Measurements from ENCODE around the gene HTR3E. TPM values are rescaled to one million over a fixed set of nuclear protein-coding genes. Genes with fewer than 3 reads are reported as not detected.
A peak's percentile ranks its signal among the peaks of the same experiment; 100 is the strongest.

HTR3E gene
- total and polyA plus RNA-seq, 2 of the 13 experiments (the other 11 are each of a cell fraction or from before 2014, with no cell fraction given), result not detected

- no peak for TF ChIP-seq ZNF749 (CRISPR knock-in tag; IDR thresholded peaks at IDR 0.05; ENCODE audit: borderline replicate concordance)
- TF ChIP-seq NFKBIZ (CRISPR knock-in tag; IDR thresholded peaks at IDR 0.05), result no peak
- no peak for TF ChIP-seq ZNF543 (CRISPR knock-in tag; IDR thresholded peaks at IDR 0.05)
- no peak for TF ChIP-seq HNRNPLL (IDR thresholded peaks at IDR 0.05; ENCODE audit: low read depth, low read length, poor library complexity, severe bottlenecking)
- TF ChIP-seq KDM2A (CRISPR knock-in tag; IDR thresholded peaks at IDR 0.05; ENCODE audit: borderline replicate concordance, low read depth), result peak; percentile 51; the same call in 1 of the 2 replicates
- no peak for TF ChIP-seq AHDC1 (CRISPR knock-in tag; IDR thresholded peaks at IDR 0.05; ENCODE audit: borderline replicate concordance)
- no peak for TF ChIP-seq CHCHD3 (CRISPR knock-in tag; IDR thresholded peaks at IDR 0.05)
- no peak for TF ChIP-seq ZNF776 (CRISPR knock-in tag; IDR thresholded peaks at IDR 0.05)
- no peak for TF ChIP-seq HOXA9 (CRISPR knock-in tag; IDR thresholded peaks at IDR 0.05; ENCODE audit: borderline replicate concordance)
- no peak for TF ChIP-seq RELA (CRISPR knock-in tag; IDR thresholded peaks at IDR 0.05)
- TF ChIP-seq TRIM24 (CRISPR knock-in tag; IDR thresholded peaks at IDR 0.05), result no peak
- no peak for TF ChIP-seq ZSCAN22 (CRISPR knock-in tag; IDR thresholded peaks at IDR 0.05)
- no peak for TF ChIP-seq BATF2 (CRISPR knock-in tag; IDR thresholded peaks at IDR 0.05)
- 0 out of 2 replicates have a peak, but pooled peaks have one; percentile 7 for TF ChIP-seq FOSL2 (CRISPR knock-in tag; IDR thresholded peaks at IDR 0.05)
- peak; percentile 81 for TF ChIP-seq CTCF (CRISPR knock-in tag; IDR thresholded peaks at IDR 0.05)
- TF ChIP-seq ZIK1 (CRISPR knock-in tag; IDR thresholded peaks at IDR 0.05; ENCODE audit: borderline replicate concordance, low read depth), result no peak
- TF ChIP-seq SAP130 (CRISPR knock-in tag; IDR thresholded peaks at IDR 0.05; ENCODE audit: low read depth), result peak; percentile 47
- TF ChIP-seq ZGPAT (CRISPR knock-in tag; IDR thresholded peaks at IDR 0.05), result no peak
Observed at GRCh38 chr3:184145111-184145524, 48.3 kb downstream of the HTR3E start (continued).

All from HepG2 (cell line).